PC-3 (cell line): ENCODE measurements around the gene SHC4. TPM values are rescaled to one million over a fixed set of nuclear protein-coding genes. Genes with fewer than 3 reads are reported as not detected.

Source experiments
- ATAC-seq: fragments of 200-7000 bp; cut with Tn5 transposase; 2 replicates; pipeline ENCODE4 v1.9.1; 2020; ENCODE audit warnings: mild to moderate bottlenecking, moderate library complexity
- BruUV-seq: library from RNA; stranded (reverse); fragments of 400-500 nt; replicated peaks from 2 replicates; lab custom pipeline; 2021; lab: Mats Ljungman, UMichigan
- CTCF ChIA-PET: fragments of 300-600 bp; sonication (Branson Sonifier 250); formaldehyde crosslinking; loops from one replicate; lab custom pipeline; 2022; ENCODE audit warnings: antibody characterized with exemption; lab: Charles Lee
- POLR2A ChIA-PET: fragments of 300-600 bp; sonication (Branson Sonifier 250); formaldehyde crosslinking; loops from one replicate; lab custom pipeline; 2022; ENCODE audit warnings: antibody characterized with exemption; ENCODE audit not compliant: unreplicated experiment; lab: Charles Lee
- DNase-seq: peaks from one replicate; pipeline ENCODE4 v3.0.0-alpha.2; 2015
- H2AFZ ChIP-seq: fragments of 300-600 bp; sonication (generic); 2 replicates; pipeline ENCODE4 v1.6.0; 2016; ENCODE audit warnings: antibody characterized with exemption, low read length
- H3F3A ChIP-seq: fragments of 300-600 bp; sonication (generic); one replicate; pipeline ENCODE4 v1.6.0; 2017; ENCODE audit warnings: antibody characterized with exemption, low read length, control low read depth, mild to moderate bottlenecking; ENCODE audit not compliant: unreplicated experiment
- H3K27ac ChIP-seq: fragments of 300-600 bp; sonication (generic); 2 replicates; pipeline ENCODE4 v1.5.1; 2016; ENCODE audit warnings: mild to moderate bottlenecking, low read length
- H3K27me3 ChIP-seq: fragments of 300-600 bp; sonication (generic); 2 replicates; pipeline ENCODE4 v1.6.1; 2016; ENCODE audit warnings: low read length, mixed read lengths
- H3K36me3 ChIP-seq: fragments of 300-600 bp; sonication (generic); 2 replicates; pipeline ENCODE4 v1.6.1; 2016; ENCODE audit warnings: low read depth, mixed run types, low read length, mixed read lengths
- H3K4me1 ChIP-seq: fragments of 300-600 bp; sonication (generic); 2 replicates; pipeline ENCODE4 v1.5.1; 2016; ENCODE audit warnings: low read length; ENCODE audit not compliant: insufficient read depth
- H3K4me2 ChIP-seq: fragments of 300-600 bp; sonication (generic); 2 replicates; pipeline ENCODE4 v1.6.0; 2016; ENCODE audit warnings: low read length
- H3K4me3 ChIP-seq: fragments of 300-600 bp; sonication (generic); 2 replicates; pipeline ENCODE4 v1.5.1; 2016; ENCODE audit warnings: mild to moderate bottlenecking, low read length, mixed read lengths
- H3K79me2 ChIP-seq: fragments of 300-600 bp; sonication (generic); 2 replicates; pipeline ENCODE4 v1.6.1; 2017; ENCODE audit warnings: low read length, mixed read lengths
- H3K9ac ChIP-seq: fragments of 300-600 bp; sonication (generic); 2 replicates; pipeline ENCODE4 v1.6.0; 2016; ENCODE audit warnings: mild to moderate bottlenecking, low read length
- H3K9me2 ChIP-seq: fragments of 300-600 bp; sonication (generic); replicated peaks from 2 replicates; pipeline ENCODE4 v1.6.1; 2016; ENCODE audit warnings: mixed run types, low read length, mixed read lengths
- H3K9me3 ChIP-seq: fragments of 300-600 bp; sonication (generic); 2 replicates; pipeline ENCODE4 v1.6.1; 2016; ENCODE audit warnings: low read length, mixed read lengths
- H4K20me1 ChIP-seq: fragments of 300-600 bp; sonication (generic); 2 replicates; pipeline ENCODE4 v1.6.1; 2016; ENCODE audit warnings: low read length, mixed read lengths
- EZH2 ChIP-seq: fragments of 300-600 bp; sonication (generic); IDR thresholded peaks from one replicate; pipeline ENCODE4 v1.6.1; 2017; ENCODE audit warnings: antibody characterized with exemption, mild to moderate bottlenecking, low read length; ENCODE audit not compliant: unreplicated experiment
- EZH2phosphoT487 ChIP-seq: fragments of 300-600 bp; sonication (generic); IDR thresholded peaks from 2 replicates; pipeline ENCODE4 v1.6.1; 2018; ENCODE audit warnings: mild to moderate bottlenecking, antibody characterized with exemption, low read length, borderline replicate concordance
- intact Hi-C: fragments of 100-400 bp; cut with micrococcal nuclease; formaldehyde crosslinking; loops from 2 replicates; pipeline ENCODE4 v1.9.0; 2023
- total RNA-seq: library from RNA; depleted of rRNA; stranded (reverse); fragments of >200 nt; gene quantifications from 2 replicates; pipeline ENCODE4 v1.2.3, GENCODE V29; 2014
- TF ChIP-seq, protein P1 (sequence below): fragments of 300-600 bp; sonication (generic); conservative IDR thresholded peaks from 2 replicates; pipeline ENCODE4 v1.5.1; 2017; ENCODE audit warnings: antibody characterized with exemption, low read depth, mild to moderate bottlenecking, low read length

SHC4 gene
- total RNA-seq, 1 experiment from 2014 or later, result 2.4 TPM

DNA sequence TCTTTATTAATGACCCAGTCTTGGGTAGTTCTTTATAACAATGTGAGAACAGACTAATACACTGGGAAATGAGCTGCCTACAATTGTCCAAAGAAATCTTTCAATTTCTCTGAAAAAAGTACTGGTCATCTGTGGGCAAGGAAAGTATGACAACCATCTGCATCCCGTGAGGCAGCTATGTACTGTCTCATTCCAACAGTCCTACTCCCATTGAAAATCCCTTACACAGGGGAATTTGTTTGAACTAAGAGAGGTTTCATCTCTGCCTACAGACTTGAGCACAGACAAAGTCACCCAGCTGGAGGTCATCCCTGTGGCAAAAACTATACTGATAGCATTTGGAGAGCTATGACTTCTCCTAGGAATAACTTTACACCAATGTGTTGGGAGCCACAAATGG, 27.1 kb downstream of the SHC4 start:
- H3K79me2 ChIP-seq, result no peaks in the 10 kb centered on the region
- H3F3A ChIP-seq, result no peaks in the 10 kb centered on the region
- H2AFZ ChIP-seq, result no peak overlapping the region
- TF ChIP-seq EZH2phosphoT487, result no peak
- TF ChIP-seq, protein P1, sequence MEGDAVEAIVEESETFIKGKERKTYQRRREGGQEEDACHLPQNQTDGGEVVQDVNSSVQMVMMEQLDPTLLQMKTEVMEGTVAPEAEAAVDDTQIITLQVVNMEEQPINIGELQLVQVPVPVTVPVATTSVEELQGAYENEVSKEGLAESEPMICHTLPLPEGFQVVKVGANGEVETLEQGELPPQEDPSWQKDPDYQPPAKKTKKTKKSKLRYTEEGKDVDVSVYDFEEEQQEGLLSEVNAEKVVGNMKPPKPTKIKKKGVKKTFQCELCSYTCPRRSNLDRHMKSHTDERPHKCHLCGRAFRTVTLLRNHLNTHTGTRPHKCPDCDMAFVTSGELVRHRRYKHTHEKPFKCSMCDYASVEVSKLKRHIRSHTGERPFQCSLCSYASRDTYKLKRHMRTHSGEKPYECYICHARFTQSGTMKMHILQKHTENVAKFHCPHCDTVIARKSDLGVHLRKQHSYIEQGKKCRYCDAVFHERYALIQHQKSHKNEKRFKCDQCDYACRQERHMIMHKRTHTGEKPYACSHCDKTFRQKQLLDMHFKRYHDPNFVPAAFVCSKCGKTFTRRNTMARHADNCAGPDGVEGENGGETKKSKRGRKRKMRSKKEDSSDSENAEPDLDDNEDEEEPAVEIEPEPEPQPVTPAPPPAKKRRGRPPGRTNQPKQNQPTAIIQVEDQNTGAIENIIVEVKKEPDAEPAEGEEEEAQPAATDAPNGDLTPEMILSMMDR, result no peak
- TF ChIP-seq EZH2, result no peak
- no peak overlapping the region for H3K4me3 ChIP-seq
- ATAC-seq (no peak), DNase-seq (no peak)
- BruUV-seq, result no TSS peak
- no peak overlapping the region for H3K9ac ChIP-seq
- intact Hi-C loops, result no loop called here
- no peaks in the 10 kb centered on the region for H3K36me3 ChIP-seq
- CTCF ChIA-PET, result no interaction called here
- H3K4me2 ChIP-seq, result no peak overlapping the region
- peak overlapping the region; percentile 44 for H3K27ac ChIP-seq
- H3K27me3 ChIP-seq, result no peaks in the 10 kb centered on the region
- no peaks in the 10 kb centered on the region for H3K9me3 ChIP-seq
- peaks cover 38% of the 10 kb centered on the region for H3K4me1 ChIP-seq
- H4K20me1 ChIP-seq, result no peaks in the 10 kb centered on the region
- POLR2A ChIA-PET, result no interaction called here
- H3K9me2 ChIP-seq, result no peaks in the 10 kb centered on the region

DNA sequence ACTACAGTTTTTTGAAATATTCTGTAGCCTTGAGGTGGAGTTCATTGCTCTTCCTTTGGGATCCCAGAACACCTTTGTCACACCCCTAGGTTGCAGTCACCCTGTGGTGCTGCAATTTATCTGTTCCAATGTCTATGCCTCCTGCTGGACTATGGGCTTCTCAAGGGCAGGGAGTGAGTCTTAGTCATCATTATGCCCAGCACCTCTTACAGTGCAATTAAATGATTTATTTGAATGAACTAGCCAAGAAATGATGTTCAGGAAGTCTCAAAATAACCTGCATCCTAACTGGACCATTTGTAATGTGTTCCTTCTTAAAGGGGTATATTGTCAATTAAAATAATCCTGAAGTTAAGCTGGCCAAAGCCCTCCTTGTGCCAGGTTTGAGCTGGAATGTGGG, 28.5 kb downstream of the SHC4 start:
- Histone ChIP-seq H3K27ac (no peak overlapping the region), H3K79me2 (no peaks in the 10 kb centered on the region), H3K36me3 (no peaks in the 10 kb centered on the region), H3K9ac (no peak overlapping the region), H4K20me1 (no peaks in the 10 kb centered on the region), H3K9me2 (no peaks in the 10 kb centered on the region), H3K27me3 (no peaks in the 10 kb centered on the region), H3F3A (no peaks in the 10 kb centered on the region), H3K4me3 (no peak overlapping the region), H3K9me3 (no peaks in the 10 kb centered on the region), H2AFZ (no peak overlapping the region), H3K4me2 (no peak overlapping the region), H3K4me1 (peaks cover 31% of the 10 kb centered on the region)
- DNase-seq, result no peak
- POLR2A ChIA-PET, result no interaction called here
- TF ChIP-seq EZH2phosphoT487 (no peak), EZH2 (no peak)
- TF ChIP-seq, protein P1, result no peak
- intact Hi-C loops, result no loop called here
- no TSS peak for BruUV-seq
- ATAC-seq, result peak; percentile 17; the same call in 1 of the 2 replicates
- CTCF ChIA-PET, result no interaction called here

DNA sequence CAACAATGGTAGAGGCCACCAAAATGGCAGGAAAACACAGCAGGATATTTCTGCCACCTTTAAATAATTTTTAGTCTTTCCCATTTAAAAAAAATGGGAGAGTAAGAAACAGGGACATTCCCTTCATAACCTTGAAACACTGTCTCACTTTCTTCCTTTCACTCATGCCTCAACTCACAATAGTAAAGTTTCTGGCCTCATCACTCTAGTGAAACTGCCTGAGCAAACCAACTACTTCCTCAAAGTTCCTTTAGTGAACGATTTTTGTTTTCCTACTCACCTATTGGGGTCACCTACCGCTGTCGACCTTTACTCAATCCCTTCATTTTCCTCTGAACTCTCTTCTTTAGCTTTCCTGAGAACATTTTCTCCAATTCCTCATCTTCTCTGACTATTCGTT, 33.0 kb downstream of the SHC4 start:
- CTCF ChIA-PET, result no interaction called here
- no peak overlapping the region for H2AFZ ChIP-seq
- BruUV-seq, result no TSS peak
- intact Hi-C loops, result no loop called here
- TF ChIP-seq EZH2 (no peak), EZH2phosphoT487 (no peak)
- TF ChIP-seq, protein P1, result no peak
- H3K27ac ChIP-seq, result peak overlapping the region; percentile 98
- peaks cover 38% of the 10 kb centered on the region for H3K4me1 ChIP-seq
- no peaks in the 10 kb centered on the region for H4K20me1 ChIP-seq
- ATAC-seq (no peak), DNase-seq (no peak)
- H3K36me3 ChIP-seq, result no peaks in the 10 kb centered on the region
- H3K4me3 ChIP-seq, result no peak overlapping the region
- H3K4me2 ChIP-seq, result no peak overlapping the region
- peak overlapping the region; percentile 79; the same call in 1 of the 2 replicates for H3K9ac ChIP-seq
- no peaks in the 10 kb centered on the region for H3F3A ChIP-seq
- no peaks in the 10 kb centered on the region for H3K9me3 ChIP-seq
- H3K27me3 ChIP-seq, result no peaks in the 10 kb centered on the region
- H3K9me2 ChIP-seq, result no peaks in the 10 kb centered on the region
- POLR2A ChIA-PET, result no interaction called here
- H3K79me2 ChIP-seq, result no peaks in the 10 kb centered on the region
